Measurements from ENCODE around the gene SSTR3. TPM values are rescaled to one million over a fixed set of nuclear protein-coding genes. Genes with fewer than 3 reads are reported as not detected.
"Not testable (repeated sequence)": the region's sequence is repeated elsewhere in the genome, so short reads cannot be mapped to it uniquely, and the experiment has no call there.

The SSTR3 gene
- total RNA-seq, 4 donors from 2014 or later: 0.11 to 0.24 (median 0.13) TPM; not detected in 1

- no peak for DNase-seq
- no peaks in the 10 kb centered on the region for H3K9me3 ChIP-seq
- no peaks in the 10 kb centered on the region for H3K27me3 ChIP-seq
- 87 to 93% methylated on average over 5 of the region's 5 CpGs for WGBS, 2 donors
- no peak for TF ChIP-seq POLR2A (IDR thresholded peaks at IDR 0.05)
- no peak for TF ChIP-seq CTCF (IDR thresholded peaks at IDR 0.05)
- H3K27ac ChIP-seq: no peak overlapping the region
- no peak overlapping the region for H3K4me3 ChIP-seq (replicated peaks in 1 of 3)
- H3K4me1 ChIP-seq: peaks cover 0 to 21% of the 10 kb centered on the region in 2 donors
- no peaks in the 10 kb centered on the region for H3K36me3 ChIP-seq
- intact Hi-C loops (cut with DNase I): no loop called here
These were observed 40.6 kb downstream of the SSTR3 start for GRCh38 chr22:37171662-37172061.

- H3K27ac ChIP-seq; intact Hi-C loops (cut with DNase I); H3K9me3 ChIP-seq; H3K36me3 ChIP-seq; DNase-seq; H3K27me3 ChIP-seq; H3K4me3 ChIP-seq (replicated peaks in 1 of 3): not testable (repeated sequence)
- 77 to 81% methylated on average over 16 of the region's 16 CpGs for WGBS, 2 donors
- peaks cover 0 to 16% of the 10 kb centered on the region in 2 donors for H3K4me1 ChIP-seq
These were observed 41.4 kb downstream of the SSTR3 start for GRCh38 chr22:37170689-37171405.

GRCh38 chr22:37169947-37170688, 42.2 kb downstream of the SSTR3 start:
- 91 to 92% methylated on average over 9 to 10 of the region's 10 CpGs for WGBS, 2 donors
- H3K27ac ChIP-seq: no peak overlapping the region
- no peak for DNase-seq
- peaks cover 0 to 12% of the 10 kb centered on the region in 2 donors for H3K4me1 ChIP-seq
- TF ChIP-seq POLR2A (IDR thresholded peaks at IDR 0.05) (no peak), CTCF (IDR thresholded peaks at IDR 0.05) (no peak)
- intact Hi-C loops (cut with DNase I): no loop called here
- no peaks in the 10 kb centered on the region for H3K9me3 ChIP-seq
- H3K4me3 ChIP-seq (replicated peaks in 1 of 3): no peak overlapping the region
- no peaks in the 10 kb centered on the region for H3K36me3 ChIP-seq
- no peaks in the 10 kb centered on the region for H3K27me3 ChIP-seq

- H3K4me3 ChIP-seq (replicated peaks in 1 of 3): no peak overlapping the region
- H3K36me3 ChIP-seq: no peaks in the 10 kb centered on the region
- H3K9me3 ChIP-seq: no peaks in the 10 kb centered on the region
- TF ChIP-seq CTCF (IDR thresholded peaks at IDR 0.05) (no peak), POLR2A (IDR thresholded peaks at IDR 0.05) (no peak)
- H3K4me1 ChIP-seq: peaks cover 0 to 12% of the 10 kb centered on the region in 2 donors
- 84 to 88% methylated on average over 8 of the region's 8 CpGs for WGBS, 2 donors
- intact Hi-C loops (cut with DNase I): no loop called here
- H3K27ac ChIP-seq: no peak overlapping the region
- H3K27me3 ChIP-seq: no peaks in the 10 kb centered on the region
- no peak for DNase-seq
These were observed 42.9 kb downstream of the SSTR3 start for GRCh38 chr22:37169406-37169805.

- DNase-seq: no peak
- H3K36me3 ChIP-seq: no peaks in the 10 kb centered on the region
- intact Hi-C loops (cut with DNase I): no loop called here
- no peaks in the 10 kb centered on the region for H3K9me3 ChIP-seq
- H3K4me1 ChIP-seq: peaks cover 0 to 12% of the 10 kb centered on the region in 2 donors
- H3K27ac ChIP-seq: no peak overlapping the region
- TF ChIP-seq CTCF (IDR thresholded peaks at IDR 0.05) (no peak), POLR2A (IDR thresholded peaks at IDR 0.05) (no peak)
- H3K4me3 ChIP-seq (replicated peaks in 1 of 3): no peak overlapping the region
- WGBS, 2 donors: 65 to 74% methylated on average over 8 of the region's 8 CpGs
- H3K27me3 ChIP-seq: no peaks in the 10 kb centered on the region
These were observed 44.2 kb downstream of the SSTR3 start for GRCh38 chr22:37167981-37168647.
